HG02981 (cell line): ENCODE results near the gene ZYG11A.
"Not testable (repeated sequence)": the region's sequence is repeated elsewhere in the genome, so short reads cannot be mapped to it uniquely, and the experiment has no call there.

Source experiments
- ATAC-seq: cut with Tn5 transposase; IDR thresholded peaks from one replicate; pipeline ENCODE4 v1.9.1; 2021; ENCODE audit warnings: mild to moderate bottlenecking, moderate library complexity; ENCODE audit not compliant: unreplicated experiment

The ZYG11A gene

DNA sequence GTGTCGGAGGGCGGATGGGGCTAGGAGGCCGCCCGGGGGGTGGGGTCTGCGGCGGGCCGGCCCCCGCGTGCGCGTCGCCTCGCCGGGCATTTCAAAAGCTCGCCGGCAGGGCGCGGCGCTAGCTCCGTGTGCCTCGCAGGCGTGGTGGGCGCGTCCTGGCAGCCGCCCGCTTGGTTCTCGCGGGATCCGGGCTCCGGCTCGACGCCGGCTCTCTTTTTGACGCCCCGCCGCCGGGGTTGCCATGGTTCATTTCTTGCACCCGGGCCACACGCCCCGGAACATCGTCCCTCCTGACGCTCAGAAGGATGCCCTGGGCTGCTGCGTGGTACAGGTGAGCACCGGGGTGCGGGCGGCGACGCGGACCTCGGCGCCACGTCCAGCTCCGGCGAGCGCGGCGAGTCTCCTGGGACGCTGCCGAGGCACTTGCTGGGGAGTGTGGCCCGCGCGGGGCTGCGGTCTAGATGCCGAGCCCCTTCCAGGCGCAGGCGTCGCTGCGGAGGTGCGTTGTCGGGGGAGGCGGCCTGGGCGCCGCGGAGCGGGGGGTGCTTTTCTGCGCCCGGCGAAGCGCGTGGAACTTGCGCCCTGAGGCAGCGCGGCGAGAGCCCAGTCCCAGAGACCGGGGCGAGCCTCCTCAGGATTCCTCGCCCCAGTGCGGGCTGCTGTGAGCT lies at the start of gene ZYG11A:
TSS of gene ZYG11A (plus strand) at position 118 of the 668 bp plus-strand sequence. CDS start at position 242, 124 bp downstream.
- ATAC-seq, result peak; percentile 83

DNA sequence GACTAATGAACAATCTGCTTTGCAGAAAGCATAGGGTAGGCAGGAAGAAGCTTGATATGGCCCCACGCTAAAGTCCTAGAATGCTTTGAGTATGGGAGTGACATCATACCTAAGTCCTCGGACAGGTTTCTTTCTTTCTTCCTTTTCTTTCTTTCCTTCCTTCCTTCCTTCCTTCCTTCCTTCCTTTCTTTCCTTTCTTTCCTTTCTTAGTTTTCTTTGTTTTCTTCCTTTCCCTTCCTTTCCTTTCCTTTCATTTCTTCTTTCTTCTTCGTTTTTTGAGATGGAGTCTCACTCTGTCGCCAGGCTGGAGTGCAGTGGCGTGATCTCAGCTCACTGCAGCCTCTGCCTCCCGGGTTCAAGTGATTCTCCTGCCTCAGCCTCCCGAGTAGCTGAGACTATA lies 48.8 kb upstream of the ZYG11A start:
- not testable (repeated sequence) for ATAC-seq

DNA sequence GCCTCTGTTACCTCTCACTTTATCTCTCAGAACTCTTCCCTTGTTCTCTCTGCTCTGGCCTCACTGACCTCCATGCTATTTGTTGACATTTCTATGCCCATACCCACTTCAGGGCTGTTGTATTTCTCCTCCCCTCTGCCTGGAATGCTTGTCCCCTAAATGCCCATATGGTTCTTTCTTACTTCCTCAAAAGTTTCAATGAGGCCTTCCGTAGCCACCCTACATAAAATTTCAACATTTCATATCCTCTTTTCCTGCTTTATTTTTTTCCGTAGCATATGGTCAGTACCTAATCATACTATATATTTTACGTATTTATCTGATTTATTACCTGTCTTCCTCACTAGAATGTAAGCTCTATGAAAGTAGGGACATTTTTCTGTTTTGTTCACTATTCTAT lies 47.1 kb upstream of the ZYG11A start:
- ATAC-seq, result no peak

DNA sequence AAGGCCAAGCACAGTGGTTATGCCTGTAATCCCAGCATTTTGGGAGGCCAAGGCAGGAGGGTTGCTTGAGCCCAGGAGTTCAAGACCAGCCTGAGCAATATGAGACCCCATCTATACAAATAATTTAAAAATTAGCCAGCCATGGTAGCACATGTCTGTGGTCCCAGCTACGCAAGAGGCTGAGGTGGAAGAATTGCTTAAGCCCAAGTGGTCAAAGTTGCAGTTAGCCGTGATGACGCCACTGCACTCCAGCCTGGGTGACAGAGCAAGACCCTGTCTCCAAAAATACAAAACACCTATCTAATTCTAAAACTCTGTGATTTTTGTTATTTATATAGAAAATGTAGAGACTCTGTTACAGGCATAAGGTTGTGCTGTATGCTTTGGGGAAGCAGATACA lies 44.2 kb upstream of the ZYG11A start:
- ATAC-seq, result no peak

DNA sequence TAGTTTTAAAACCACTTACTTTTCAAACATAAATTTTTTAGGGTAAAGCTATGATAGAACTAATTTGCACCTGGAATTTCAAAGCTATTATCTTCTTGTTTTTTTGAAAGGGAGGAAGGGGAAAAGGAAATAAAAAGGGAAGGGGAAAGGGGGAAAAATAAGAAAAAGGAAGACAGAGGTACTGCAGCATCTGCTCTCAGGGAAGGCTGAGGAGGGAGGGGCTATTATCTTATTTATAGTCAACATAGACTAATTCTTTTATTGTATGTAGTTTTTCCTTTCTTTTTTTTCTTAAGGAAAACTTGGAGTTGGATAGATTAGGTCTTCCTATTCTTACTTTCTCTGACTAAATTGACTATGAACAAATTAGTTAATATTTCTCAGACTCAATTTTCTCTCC lies 41.5 kb upstream of the ZYG11A start:
- no peak for ATAC-seq

DNA sequence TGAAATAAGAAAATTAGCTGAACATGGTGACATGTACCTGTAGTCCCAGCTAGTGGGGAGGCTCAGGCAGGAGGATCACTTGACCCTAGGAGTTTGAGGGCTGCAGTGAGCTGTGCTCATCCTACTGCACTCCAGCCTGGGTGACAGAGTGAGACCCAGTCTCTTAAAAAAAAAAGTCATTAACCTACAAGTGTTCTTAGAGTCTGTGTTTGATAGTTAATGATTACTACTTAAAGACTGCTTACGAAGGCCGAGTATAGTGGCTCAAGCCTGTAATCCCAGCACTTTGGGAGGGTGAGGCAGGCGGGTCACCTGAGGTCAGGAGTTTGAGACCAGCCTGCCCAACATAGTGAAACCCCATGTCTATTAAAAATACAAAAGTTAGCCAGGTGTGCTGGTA lies 38.5 kb upstream of the ZYG11A start:
- not testable (repeated sequence) for ATAC-seq

DNA sequence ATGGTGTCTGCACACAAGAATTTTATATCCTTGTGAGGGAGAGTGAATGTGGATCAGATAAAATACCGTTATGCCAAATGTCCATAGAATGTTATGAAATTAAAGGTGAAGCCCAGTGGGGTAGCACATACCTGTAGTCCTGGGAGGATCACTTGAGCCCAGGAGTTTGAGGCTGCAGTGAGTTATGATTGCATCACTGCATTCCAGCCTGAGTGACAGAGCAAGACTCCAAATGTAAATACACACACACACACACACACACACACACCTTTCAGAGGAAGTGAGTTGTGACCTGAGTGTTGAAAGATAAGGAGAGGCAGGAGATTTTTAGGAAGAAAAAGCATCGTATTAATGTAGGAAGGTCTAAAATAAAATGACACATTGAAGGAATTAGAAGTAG lies 28.1 kb upstream of the ZYG11A start:
- no peak for ATAC-seq

DNA sequence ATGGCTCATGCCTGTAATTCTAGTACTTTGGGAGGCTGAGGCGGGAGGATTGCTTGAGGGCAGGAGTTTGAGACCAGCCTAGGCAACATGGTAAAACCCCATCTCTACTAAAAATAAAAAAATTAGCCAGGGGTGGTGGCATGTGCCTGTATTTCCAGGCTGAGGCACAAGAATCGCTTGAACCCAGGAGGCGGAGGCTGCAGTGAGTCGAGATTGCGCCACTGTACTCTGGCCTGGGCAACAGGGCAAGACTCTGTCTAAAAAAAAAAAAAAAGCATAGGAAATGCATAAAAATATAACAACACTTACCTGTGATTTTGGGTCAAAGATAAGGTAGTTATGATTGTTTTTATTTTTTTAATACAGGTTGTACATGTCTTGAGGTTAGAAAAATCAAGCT lies 21.7 kb upstream of the ZYG11A start:
- not testable (repeated sequence) for ATAC-seq

DNA sequence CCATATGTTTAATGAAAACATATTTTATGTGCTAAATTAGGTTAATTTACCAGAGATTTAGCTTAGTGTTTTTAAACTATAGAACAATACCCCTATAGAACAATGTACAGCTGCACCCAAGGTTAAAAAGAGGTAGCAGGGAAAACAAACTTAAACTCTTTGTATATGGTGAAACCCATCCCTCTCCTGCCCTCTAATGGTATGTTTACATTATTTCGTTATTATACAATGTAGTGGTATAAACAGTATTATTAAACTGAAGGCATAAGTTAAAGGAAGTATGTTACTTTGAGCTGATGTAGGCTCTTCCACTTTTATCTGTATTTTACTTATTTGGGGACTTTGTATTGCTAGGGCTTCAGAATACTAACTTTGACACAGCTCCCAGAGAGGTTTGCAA lies 16.7 kb upstream of the ZYG11A start:
- ATAC-seq, result no peak

DNA sequence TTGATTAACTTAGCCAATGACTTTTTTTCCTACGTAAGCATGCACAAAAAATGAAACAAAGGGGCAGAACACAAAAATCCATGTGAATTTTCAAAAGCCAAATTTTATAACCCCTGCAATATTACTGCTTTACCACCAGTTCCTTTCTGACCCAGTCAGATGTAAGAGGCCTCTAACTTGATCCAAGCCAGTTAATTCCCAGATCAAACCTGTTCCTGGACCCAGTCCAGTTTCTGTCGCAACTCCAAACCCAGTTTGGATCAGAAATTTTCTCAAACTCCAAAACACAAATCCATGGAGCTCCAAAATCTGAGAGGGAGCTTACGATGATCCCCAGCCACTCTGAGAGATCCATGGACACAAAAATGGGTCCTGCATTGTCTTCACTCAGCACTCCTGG lies 7.8 kb upstream of the ZYG11A start:
- ATAC-seq, result no peak

DNA sequence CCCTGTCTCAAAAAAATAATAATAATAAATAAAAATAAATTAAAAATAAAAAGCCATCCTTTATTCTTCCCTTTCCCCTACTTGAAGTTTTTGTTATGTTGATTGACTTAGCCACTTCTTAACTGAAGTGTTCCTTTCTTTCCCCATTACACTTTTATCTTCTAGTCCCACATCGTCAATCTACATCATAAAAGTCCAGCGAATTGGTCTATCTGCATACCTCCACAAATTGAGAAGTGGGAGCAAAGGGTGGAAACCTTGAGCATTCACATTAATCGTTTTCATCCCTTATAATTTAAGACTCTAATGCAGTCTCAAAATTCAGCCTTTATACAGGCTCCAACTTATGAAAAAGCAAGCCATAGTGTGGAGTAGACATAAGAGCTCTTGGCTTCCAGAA lies 6.5 kb upstream of the ZYG11A start:
- ATAC-seq, result no peak

DNA sequence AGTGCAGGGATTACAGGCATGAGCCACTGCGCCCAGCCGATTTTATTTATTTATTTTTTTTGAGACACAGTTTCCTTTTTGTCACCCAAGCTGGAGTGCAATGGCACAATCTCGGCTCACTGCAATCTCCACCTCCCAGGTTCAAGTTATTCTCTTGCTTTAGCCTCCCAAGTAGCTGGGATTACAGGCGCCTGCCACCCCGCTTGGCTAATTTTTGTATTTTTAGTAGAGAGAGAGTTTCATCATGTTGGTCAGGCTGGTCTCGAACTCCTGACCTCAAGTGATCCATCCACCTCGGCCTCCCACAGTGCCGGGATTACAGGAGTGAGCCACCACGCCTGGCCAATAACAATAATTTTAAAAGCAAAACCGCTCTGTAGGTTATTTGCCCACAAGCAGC lies 3.4 kb upstream of the ZYG11A start:
- ATAC-seq, result not testable (repeated sequence)

DNA sequence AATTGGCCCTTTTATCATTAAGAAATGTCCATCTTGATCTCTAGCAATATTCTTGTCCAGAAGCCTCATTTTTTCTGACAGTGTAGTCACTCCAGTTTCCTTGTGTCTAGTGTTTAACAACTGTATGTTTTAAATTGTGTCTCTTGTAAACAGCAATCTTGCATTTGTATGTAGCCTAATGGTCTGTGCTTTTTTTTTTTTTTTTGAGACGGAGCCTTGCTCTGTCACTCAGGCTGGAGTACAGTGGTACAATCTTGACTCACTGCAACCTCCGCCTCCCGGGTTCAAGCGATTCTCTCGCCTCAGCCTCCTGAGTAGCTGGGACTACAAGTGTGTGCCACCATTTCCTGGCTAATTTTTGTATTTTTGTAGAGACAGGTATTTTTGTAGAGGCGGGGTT lies 2.6 kb downstream of the ZYG11A start:
- ATAC-seq, result not testable (repeated sequence)

DNA sequence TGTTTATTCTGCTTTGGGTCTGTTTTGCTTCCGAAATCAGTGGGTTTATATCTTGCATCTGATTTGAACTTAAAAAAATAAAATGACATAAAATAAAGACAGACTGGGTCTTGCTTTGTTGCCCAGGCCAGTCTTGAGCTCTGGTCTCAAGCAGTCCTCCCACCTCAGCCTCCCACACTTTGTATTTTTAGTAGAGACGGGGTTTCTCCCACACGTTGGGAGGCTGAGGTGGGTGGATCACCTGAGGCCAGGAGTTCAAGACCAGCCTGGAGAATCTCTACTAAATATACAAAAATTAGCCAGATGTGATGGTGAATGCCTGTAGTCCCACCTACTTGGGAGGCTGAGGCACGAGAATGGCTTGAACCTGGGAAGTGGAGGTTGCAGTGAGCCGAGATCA lies 5.9 kb downstream of the ZYG11A start:
- ATAC-seq, result no peak

DNA sequence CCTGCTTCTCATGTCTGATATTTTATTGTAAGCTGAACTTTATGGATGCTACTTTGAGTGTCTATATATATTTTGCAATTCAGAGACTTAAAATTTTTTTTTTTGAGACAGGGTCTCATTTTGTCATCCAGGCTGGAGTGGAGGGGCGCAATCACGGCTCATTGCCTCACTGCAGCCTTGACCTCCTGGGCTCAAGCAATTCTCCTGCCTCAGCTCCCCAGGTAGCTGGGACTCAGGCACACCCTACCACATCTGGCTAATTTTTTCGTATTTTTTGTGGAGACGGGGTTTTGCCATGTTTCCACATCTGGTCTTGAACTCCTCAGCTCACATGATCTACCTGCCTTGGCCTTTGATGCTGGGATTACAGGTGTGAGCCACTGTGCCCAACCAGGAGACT lies 8.4 kb downstream of the ZYG11A start:
- no peak for ATAC-seq

DNA sequence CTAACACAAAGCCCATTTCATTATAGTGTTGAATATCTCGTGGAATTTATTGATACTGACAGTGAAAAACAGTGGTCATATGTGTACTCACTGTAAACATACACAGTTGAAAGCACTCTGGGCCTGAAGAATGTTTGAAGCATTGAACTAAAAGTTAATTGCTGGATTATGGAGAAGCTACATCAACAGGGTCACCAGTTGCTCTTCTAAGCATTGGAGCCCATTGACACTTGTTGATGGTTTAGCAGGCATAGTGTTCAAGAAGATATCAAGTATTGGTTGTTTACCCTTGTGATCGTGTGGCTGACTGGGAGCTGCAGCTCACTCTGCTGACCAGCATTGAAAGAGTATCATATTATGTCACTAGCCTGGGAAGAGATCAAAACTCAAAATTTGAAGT lies 10.3 kb downstream of the ZYG11A start:
- no peak for ATAC-seq

DNA sequence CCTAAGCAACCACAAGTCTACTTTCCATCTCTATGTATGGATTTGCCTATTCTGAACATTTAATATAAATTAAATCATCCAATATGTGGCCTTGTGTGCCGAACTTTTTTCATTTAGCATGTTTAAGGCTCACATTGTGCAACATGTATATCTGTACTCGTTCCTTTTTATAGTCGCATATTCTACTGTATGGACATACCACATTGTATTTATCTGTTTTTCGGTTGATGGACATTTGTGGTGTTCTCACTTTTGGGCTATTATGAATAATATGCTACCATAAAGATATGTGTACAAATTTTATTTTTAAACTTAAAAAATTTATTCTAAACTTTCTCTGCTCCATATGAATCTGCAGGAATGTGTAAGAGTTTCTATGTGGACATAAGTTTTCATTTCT lies 13.0 kb downstream of the ZYG11A start:
- ATAC-seq, result no peak

DNA sequence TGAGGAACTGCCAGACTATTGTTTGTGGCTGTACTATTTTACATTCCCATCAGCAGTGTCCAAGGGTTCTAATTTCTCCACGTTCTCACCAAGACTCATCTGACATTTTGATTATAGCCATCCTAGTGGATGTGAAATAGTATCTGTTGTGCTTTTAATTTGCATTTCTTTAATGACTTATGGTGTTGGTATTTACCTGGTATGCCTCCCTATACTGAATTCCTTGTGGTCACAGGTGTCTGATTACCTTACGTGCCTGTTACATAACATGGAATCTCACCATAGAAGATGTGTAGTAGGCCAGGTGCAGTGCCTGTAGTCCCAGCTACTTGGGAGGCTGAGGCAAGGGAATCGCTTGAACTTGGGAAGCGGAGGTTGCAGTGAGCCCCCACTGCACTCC lies 13.5 kb downstream of the ZYG11A start:
- no peak for ATAC-seq

DNA sequence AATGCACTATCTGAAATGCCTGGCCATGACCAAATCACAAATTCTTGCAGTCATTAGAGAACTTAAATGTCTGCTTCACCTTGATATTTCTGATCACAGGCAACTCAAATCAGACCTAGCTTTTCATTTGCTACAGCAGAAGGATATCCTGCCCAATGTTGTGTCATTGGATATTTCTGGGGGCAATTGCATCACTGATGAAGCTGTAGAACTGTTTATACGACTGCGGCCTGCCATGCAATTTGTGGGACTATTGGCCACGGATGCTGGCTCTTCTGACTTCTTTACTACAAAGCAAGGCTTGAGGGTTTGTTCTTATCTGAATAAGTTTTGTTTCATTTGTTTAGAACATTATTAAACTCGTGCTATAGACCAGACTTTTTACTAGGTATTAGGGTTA lies 14.9 kb downstream of the ZYG11A start:
- no peak for ATAC-seq

DNA sequence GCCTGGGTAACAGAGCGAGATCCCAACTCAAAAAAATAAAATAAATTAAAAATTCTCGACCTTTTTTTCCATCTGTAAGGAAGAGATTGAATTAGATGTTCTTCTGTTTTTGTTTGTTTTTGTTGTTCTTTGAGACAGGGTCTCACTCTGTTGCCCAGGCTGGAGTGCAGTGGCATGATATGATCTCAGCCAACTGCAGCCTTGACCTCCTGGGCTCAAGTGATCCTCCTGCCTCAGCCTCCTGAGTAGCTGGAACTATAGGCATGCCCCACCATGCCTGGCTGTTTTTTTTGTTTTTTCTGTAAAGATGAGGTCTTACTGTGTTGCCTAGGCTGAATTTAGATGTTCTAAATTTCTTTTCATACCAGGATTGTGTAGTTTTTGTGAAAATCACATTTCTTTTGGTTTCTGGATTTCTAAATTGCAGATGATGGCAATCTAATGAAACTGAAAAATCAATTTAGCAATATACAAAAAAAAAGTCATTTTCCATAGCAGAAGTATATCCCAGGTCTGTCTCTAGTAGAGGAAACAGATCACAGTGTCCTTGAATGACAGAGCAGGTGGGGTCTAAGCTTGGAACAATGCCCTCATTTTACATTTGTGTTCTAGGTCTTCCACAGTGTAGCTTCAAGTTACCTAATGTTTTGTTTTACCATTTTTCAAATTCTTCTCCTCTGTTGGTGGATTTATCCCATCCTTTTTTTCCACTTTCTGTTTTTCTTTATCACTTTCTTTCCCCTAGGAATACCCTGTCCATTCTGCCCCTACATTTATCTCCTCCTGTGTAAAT lies 20.3 kb downstream of the ZYG11A start:
- ATAC-seq, result no peak

DNA sequence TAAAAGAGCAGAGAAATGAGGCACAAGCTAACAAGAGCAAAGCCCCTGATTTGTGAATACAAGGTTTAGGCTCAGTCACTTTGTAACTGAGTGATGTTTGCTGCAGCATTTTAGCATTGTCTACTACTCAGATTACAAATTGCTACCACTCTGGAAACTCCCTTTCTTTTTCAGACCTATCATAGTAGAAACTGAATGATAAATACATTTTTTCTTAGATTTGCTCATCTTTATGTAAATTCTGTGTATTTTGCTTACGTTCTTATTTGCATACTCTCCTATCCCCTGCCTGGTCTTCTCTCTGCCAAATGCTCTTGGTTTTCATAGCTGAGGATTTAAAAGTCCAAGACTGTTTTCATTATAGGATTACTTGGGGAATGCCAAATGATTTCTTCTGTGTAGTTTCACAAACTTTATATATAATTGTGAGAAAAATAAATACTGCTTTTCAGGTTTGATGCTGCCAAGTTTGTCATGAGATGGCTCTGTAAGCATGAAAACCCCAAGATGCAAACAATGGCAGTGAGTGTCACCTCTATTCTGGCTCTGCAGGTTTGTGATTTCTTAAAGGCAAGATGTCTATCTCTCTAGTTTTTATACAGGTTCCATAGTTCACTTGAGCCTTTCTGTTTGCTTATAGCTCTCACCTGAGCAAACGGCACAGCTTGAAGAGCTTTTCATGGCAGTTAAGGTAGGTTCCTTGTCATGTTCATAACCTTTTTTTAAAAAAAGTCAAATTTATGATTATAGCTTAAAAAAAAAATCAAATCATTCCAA lies 24.7 kb downstream of the ZYG11A start:
- peak; percentile 89 for ATAC-seq

DNA sequence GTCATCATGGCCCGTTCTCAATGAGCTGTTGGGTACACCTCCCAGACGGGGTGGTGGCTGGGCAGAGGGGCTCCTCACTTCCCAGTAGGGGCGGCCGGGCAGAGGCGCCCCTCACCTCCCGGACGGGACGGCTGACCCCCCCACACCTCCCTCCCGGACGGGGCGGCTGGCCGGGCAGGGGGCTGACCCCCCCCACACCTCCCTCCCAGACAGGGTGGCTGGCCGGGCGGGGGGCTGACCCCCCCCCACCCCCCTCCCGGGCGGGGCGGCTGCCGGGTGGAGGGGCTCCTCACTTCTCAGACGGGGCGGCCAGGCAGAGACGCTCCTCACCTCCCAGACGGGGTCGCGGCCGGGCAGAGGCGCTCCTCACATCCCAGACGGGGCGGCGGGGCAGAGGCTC lies 27.2 kb downstream of the ZYG11A start:
- not testable (repeated sequence) for ATAC-seq
